ENCODE results near the gene C1QTNF12. TPM values are rescaled to one million over a fixed set of nuclear protein-coding genes. Genes with fewer than 3 reads are reported as not detected.

Gene C1QTNF12
- total RNA-seq, 1 experiment from 2014 or later, result 4.4 TPM

DNA sequence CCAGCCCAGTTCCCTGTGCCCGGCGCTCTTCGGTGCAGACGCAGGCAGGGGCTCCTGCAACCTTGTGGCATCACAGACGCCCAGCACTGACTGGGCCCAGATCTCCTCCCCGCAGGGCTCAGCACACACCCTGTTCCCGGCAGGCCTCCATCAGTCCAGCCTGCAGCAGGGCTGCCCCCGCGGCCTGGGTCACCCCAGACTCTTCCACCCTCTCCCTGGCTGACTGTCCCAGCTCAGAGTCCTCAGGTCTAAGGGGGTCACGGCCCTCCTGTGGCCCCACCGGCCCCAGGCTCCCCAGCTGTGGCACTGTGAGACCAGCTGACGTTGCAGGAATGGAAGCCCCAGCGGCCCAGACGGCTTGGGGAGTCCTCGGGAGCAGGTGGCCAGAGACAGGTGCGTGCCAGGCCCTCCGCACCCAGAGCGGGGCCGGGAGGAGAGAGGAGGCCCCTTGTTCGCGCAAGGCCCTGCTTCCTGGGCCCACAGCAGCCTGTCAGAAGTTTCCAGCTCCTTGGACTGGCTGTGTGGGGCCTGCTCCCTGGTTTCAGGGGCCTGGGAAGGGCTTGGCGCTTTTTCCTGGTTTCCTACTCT, 10.3 kb downstream of the C1QTNF12 start:
- Histone ChIP-seq H2AFZ (ENCODE audit: low read length) (no peak overlapping the region), H2BK15ac (ENCODE audit: low read depth, low read length) (no peak overlapping the region), H2AK5ac (ENCODE audit: insufficient read length, low read length) (no peak overlapping the region), H3K27ac (ENCODE audit: insufficient read length, low read depth, low read length) (no peak overlapping the region), H2BK120ac (ENCODE audit: low read depth, low read length, poor library complexity, severe bottlenecking) (no peak overlapping the region), H3K4me2 (ENCODE audit: insufficient read depth, insufficient read length, low read length) (no peak overlapping the region), H3K9ac (ENCODE audit: extremely low read depth, insufficient read length, low read length) (no peak overlapping the region), H2BK12ac (ENCODE audit: insufficient read length, low read depth, low read length) (no peak overlapping the region), H3K27me3 (ENCODE audit: insufficient read depth, low read length) (no peaks in the 10 kb centered on the region), H3T11ph (ENCODE audit: low read length) (no peak overlapping the region), H3K23ac (ENCODE audit: insufficient read length, low read depth, low read length) (no peak overlapping the region), H2BK20ac (ENCODE audit: low read depth, low read length, poor library complexity, severe bottlenecking) (no peak overlapping the region), H4K91ac (ENCODE audit: insufficient read length, low read depth, low read length) (no peak overlapping the region), H3K9me3 (ENCODE audit: control insufficient read depth, low read depth, low read length) (no peaks in the 10 kb centered on the region), H3K79me1 (ENCODE audit: insufficient read depth, low read depth, low read length, poor library complexity, severe bottlenecking) (no peaks in the 10 kb centered on the region), H3K79me2 (ENCODE audit: insufficient read depth, low read length) (no peaks in the 10 kb centered on the region), H3K4ac (ENCODE audit: low read depth, low read length) (no peak overlapping the region), H2BK5ac (ENCODE audit: insufficient read length, low read length) (no peak overlapping the region), H3K56ac (ENCODE audit: insufficient read length, low read depth, low read length) (no peak overlapping the region), H3K4me1 (ENCODE audit: insufficient read depth, low read length) (no peaks in the 10 kb centered on the region), H4K8ac (replicated peaks; ENCODE audit: insufficient read length, low read depth, low read length) (no peak overlapping the region), H4K20me1 (ENCODE audit: control insufficient read depth, insufficient read depth, insufficient read length) (no peaks in the 10 kb centered on the region), H3K18ac (ENCODE audit: insufficient read length, low read depth, low read length) (no peak overlapping the region), H3K23me2 (ENCODE audit: insufficient read length, low read depth, low read length, poor library complexity, severe bottlenecking) (peaks cover 1% of the 10 kb centered on the region), H4K5ac (ENCODE audit: insufficient read length, low read depth, low read length) (no peak overlapping the region), H3K14ac (ENCODE audit: insufficient read depth, low read length) (no peak overlapping the region)
- Mint-ChIP-seq H3K4me3 (no peak overlapping the region), H3K9me3 (peaks cover 0 to 4% of the 10 kb centered on the region in 2 experiments; a peak in 1 of 5 replicates), H3K4me1 (peaks cover 8 to 21% of the 10 kb centered on the region in 2 experiments), H3K27ac (no peak overlapping the region), H3K27me3 (ENCODE audit: low read depth) (no peaks in the 10 kb centered on the region; the same call in 1 of the 2 replicates), H3K36me3 (ENCODE audit: insufficient read depth in 1 of 3, low read depth in 3 of 3) (peaks cover 12 to 17% (median 16%) of the 10 kb centered on the region in 3 experiments)
- no peak for DNase-seq
- no peak for TF ChIP-seq CTCF (conservative IDR thresholded peaks at IDR 0.05)
- WGBS (ENCODE audit: extremely low coverage, insufficient read length, low lambda C conversion rate), result no CpG with 5 or more reads among the region's 22 CpGs
